GM10266 (cell line): Measurements from ENCODE around the gene ENO4.

Experiments used
- DNase-seq: peaks from one replicate; pipeline ENCODE4 v3.0.0; 2012; ENCODE audit errors: extremely low spot score
- TF ChIP-seq, protein P1 (sequence below): IDR thresholded peaks from 2 replicates; pipeline ENCODE4 v1.5.1; 2012; ENCODE audit warnings: mild to moderate bottlenecking, low read depth; ENCODE audit not compliant: control insufficient read depth, insufficient read depth; ENCODE audit errors: missing control alignments

ENO4 gene

GRCh38 chr10:116808706-116809105 lies 40.6 kb upstream of the ENO4 start:
- no peak for DNase-seq
- TF ChIP-seq, protein P1, sequence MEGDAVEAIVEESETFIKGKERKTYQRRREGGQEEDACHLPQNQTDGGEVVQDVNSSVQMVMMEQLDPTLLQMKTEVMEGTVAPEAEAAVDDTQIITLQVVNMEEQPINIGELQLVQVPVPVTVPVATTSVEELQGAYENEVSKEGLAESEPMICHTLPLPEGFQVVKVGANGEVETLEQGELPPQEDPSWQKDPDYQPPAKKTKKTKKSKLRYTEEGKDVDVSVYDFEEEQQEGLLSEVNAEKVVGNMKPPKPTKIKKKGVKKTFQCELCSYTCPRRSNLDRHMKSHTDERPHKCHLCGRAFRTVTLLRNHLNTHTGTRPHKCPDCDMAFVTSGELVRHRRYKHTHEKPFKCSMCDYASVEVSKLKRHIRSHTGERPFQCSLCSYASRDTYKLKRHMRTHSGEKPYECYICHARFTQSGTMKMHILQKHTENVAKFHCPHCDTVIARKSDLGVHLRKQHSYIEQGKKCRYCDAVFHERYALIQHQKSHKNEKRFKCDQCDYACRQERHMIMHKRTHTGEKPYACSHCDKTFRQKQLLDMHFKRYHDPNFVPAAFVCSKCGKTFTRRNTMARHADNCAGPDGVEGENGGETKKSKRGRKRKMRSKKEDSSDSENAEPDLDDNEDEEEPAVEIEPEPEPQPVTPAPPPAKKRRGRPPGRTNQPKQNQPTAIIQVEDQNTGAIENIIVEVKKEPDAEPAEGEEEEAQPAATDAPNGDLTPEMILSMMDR, result no peak

DNA sequence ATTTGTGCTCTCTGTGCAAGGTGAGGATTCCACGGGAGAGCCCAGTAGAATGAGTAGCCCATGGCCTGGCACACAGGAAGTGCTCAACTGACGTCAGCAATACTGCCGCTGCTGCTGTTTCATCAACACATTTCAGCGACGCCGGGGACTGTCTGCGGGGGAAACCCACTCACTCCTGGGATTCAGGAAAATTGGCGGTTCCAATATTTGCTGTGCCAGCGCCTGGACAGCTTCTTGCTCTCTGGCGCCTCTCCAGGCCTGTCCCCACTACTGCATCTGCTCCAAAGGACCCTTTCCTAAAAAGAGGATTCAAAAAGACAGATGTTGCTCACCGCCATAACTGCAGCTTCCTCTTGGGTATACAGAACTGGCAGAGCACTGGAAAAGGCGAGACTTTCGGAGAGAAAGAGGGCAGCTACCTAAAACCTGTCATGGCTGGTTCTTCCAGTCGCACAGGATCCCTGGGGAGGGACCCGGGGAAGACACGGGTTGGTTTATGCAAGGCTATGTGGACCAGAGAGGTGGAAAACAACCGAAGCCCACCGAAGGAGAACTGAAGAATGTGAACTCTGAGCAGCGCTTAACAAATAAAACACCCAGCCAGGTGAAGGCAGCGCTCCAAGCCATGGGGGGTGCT lies 39.7 kb upstream of the ENO4 start:
- TF ChIP-seq, protein P1, result peak; percentile 17

DNA sequence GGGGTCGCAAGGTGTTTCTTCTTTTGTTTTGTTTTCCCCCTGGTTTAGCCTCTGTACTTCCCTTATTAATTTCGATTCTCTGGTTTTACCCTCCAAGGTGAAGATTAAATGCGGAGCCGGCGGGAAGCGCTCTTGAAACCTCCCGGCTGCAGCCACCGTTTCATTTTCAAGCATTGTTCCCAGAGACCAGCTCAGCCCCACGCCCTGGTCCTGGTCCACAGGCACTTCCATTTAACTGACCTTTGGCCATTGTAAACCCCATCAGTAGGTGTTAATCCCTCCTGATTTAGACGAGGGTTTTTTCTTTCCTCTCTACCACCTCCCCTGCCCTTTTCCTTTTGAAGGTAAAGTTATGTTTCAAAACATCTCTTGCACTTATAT lies 39.2 kb upstream of the ENO4 start:
- TF ChIP-seq, protein P1, result no peak
- no peak for DNase-seq

More for the DNA sequence above, 39.7 kb upstream of the ENO4 start:
- DNase-seq, result no peak

DNA sequence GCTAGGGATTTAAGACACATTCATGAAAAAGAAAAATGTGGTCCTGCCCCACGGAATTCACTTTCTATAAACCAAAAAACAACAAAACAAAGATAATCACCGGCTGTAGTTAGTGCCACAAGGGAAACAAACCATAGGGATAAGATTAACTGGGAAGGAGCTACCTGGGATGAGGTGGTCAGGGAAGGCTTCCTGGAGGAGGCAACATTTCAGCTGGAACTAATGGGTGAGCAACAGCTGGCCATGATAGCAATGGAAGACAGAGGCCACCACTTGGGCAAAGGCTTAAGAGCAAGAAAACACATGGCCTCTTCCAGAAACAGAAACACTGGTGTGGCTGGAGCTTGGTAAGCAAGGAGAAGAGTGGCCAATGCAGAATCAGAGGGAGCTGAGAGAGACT lies 38.4 kb upstream of the ENO4 start:
- TF ChIP-seq, protein P1, result no peak
- no peak for DNase-seq

DNA sequence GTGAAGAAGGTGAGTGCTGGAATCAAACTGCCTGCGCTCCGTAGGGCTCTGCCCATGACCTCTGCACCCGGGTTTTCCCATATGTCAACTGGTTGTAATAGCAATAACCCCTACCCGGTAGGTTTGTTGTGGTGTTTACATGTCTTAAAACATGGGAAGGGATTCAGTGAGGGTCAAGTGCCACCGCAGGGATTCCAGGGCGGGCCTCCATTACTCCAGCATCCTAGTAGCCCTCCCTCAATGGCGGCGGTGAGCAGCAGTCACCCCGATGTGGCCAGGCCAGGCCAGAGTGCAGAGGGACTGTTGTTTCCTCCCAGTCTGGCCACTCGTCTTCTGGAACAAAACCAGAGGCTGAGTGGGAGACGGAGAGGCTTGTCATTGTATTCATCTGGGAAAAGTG lies 37.6 kb upstream of the ENO4 start:
- no peak for DNase-seq
- TF ChIP-seq, protein P1, result no peak

DNA sequence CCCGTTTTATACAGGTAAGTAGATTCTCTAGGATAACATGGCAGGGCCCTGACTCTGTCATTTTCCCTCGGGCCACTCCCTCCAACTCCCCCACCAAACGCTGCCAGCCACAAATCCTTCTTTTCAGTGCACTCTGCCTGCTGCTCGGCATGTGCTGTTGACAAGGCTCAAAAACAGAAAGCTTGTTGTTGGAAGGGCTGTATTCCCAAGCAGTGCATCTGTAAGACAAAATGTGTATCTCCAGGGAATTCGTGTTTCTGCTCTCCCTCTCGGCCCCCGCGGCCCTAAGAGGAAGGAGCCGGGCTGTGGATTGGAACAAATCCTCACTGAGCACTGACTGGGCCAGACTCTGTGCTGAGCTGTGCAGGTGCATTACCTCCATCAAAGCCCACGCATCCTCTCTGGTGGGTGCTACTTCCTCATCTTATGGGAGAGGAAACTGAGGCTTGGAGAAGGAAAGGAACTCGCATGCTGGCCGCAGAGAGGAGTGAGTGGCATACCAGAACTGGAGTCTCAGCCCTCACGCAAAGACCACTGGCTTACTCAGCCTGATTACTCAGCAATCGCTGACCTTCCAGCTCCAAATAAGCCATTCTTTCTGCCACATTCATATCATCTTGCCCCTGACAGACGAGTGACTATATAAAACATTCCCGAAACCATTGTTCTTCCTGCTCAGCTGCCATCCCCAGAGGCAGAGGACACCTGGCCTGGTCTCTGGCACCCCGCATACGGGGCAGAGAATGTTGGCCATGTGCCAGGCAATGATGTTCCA lies 33.5 kb upstream of the ENO4 start:
- no peak for DNase-seq
- TF ChIP-seq, protein P1, result no peak

DNA sequence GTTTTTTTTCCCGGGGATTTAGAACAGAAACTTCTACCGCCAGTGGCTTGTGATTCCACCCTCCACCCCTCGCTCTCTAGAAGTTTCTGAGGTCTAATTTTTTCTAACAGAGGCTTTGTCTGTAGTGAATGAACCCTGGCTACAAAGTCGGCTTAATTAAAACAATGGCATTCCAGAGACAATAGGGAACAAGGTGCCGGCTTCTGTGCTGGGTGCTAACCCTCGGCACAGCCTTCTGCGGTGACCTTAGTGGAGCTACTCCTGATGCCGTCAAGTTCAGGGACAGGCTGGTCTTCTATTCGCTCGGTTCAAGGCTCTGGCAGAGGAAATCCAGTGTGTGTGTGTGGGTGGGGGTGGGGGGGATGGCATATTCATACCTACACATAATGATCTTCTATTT lies 32.1 kb upstream of the ENO4 start:
- TF ChIP-seq, protein P1, result no peak
- no peak for DNase-seq
